Astrocyte (in vitro differentiated cells and primary cell): ENCODE measurements around the gene NUBPL. TPM values are rescaled to one million over a fixed set of nuclear protein-coding genes. Genes with fewer than 3 reads are reported as not detected.

ENCODE experiments used
- DNase-seq: peaks from one replicate; pipeline ENCODE4 v3.0.0-alpha.2; 2010; ENCODE audit warnings: low read depth
- FAIRE-seq: peaks from 2 replicates; lab custom pipeline; 2011; peaks lifted over from hg19 to GRCh38; lab: Jason Lieb, UNC
- H2AFZ ChIP-seq: 2 replicates; pipeline ENCODE4 v1.6.0; 2012; ENCODE audit warnings: low read depth, low read length, inconsistent platforms
- H3K27ac ChIP-seq: 2 replicates; pipeline ENCODE4 v1.5.1; 2011; ENCODE audit warnings: low read depth, low read length, inconsistent platforms
- H3K27me3 ChIP-seq: 2 replicates; pipeline ENCODE4 v1.6.0; 2011; ENCODE audit warnings: low read length, inconsistent platforms; ENCODE audit not compliant: insufficient read depth
- H3K36me3 ChIP-seq: 2 replicates; pipeline ENCODE4 v1.5.1; 2011; ENCODE audit warnings: low read length, inconsistent platforms; ENCODE audit not compliant: insufficient read depth
- H3K4me1 ChIP-seq: 2 replicates; pipeline ENCODE4 v1.5.1; 2011; ENCODE audit warnings: low read length, inconsistent platforms; ENCODE audit not compliant: insufficient read depth
- H3K4me2 ChIP-seq: 2 replicates; pipeline ENCODE4 v1.6.0; 2012; ENCODE audit warnings: low read length, inconsistent platforms
- H3K4me3 ChIP-seq: 2 replicates; pipeline ENCODE4 v1.5.1; 2011; ENCODE audit warnings: low read depth, mild to moderate bottlenecking, low read length, inconsistent platforms; ENCODE audit not compliant: insufficient read depth
- H3K79me2 ChIP-seq: 2 replicates; pipeline ENCODE4 v1.6.0; 2012; ENCODE audit warnings: mild to moderate bottlenecking, low read length, inconsistent platforms; ENCODE audit not compliant: insufficient read depth
- H3K9ac ChIP-seq: 2 replicates; pipeline ENCODE4 v1.6.0; 2012; ENCODE audit warnings: mild to moderate bottlenecking, low read length, inconsistent platforms
- H3K9me3 ChIP-seq: 2 replicates; pipeline ENCODE4 v1.5.1; 2012; ENCODE audit warnings: low read depth, mild to moderate bottlenecking, low read length, inconsistent platforms; ENCODE audit not compliant: insufficient read depth
- H4K20me1 ChIP-seq: 2 replicates; pipeline ENCODE4 v1.6.0; 2012; ENCODE audit warnings: low read length, inconsistent platforms; ENCODE audit not compliant: insufficient read depth
- H3K27ac Mint-ChIP-seq: one replicate; pipeline ENCODE4 v1.8.0; 2021; ENCODE audit warnings: mild to moderate bottlenecking, mixed read lengths; ENCODE audit not compliant: unreplicated experiment
- H3K27me3 Mint-ChIP-seq: one replicate; pipeline ENCODE4 v1.8.0; 2021; ENCODE audit warnings: low read depth, mixed read lengths; ENCODE audit not compliant: unreplicated experiment
- H3K36me3 Mint-ChIP-seq: one replicate; pipeline ENCODE4 v1.8.0; 2021; ENCODE audit warnings: low read depth, mixed read lengths; ENCODE audit not compliant: unreplicated experiment
- H3K4me1 Mint-ChIP-seq: one replicate; pipeline ENCODE4 v1.8.0; 2021; ENCODE audit warnings: low read depth, mixed read lengths; ENCODE audit not compliant: unreplicated experiment
- H3K4me3 Mint-ChIP-seq: one replicate; pipeline ENCODE4 v1.8.0; 2021; ENCODE audit warnings: mild to moderate bottlenecking, moderate library complexity, mixed read lengths; ENCODE audit not compliant: unreplicated experiment
- H3K9me3 Mint-ChIP-seq: one replicate; pipeline ENCODE4 v1.8.0; 2021; ENCODE audit warnings: mild to moderate bottlenecking, mixed read lengths; ENCODE audit not compliant: unreplicated experiment
- EZH2 ChIP-seq: IDR thresholded peaks from 2 replicates; pipeline ENCODE4 v1.6.1; 2012; ENCODE audit warnings: mild to moderate bottlenecking, low read length, inconsistent platforms; ENCODE audit not compliant: insufficient read depth
- total RNA-seq: library from RNA; stranded (reverse); gene quantifications from 2 replicates; pipeline ENCODE4 v1.2.1, GENCODE V29; 2021
- TF ChIP-seq, protein P1 (sequence below): IDR thresholded peaks from 2 replicates; pipeline ENCODE4 v1.5.1; 2011; ENCODE audit warnings: low read depth, mild to moderate bottlenecking, inconsistent platforms, low read length, moderate library complexity; ENCODE audit not compliant: insufficient read depth

The NUBPL gene
- total RNA-seq, 1 donor from 2014 or later = 9.0 TPM

GRCh38 chr14:31716208-31716607 is 155.0 kb downstream of the NUBPL start:
- Histone ChIP-seq H4K20me1 (no peaks in the 10 kb centered on the region), H3K27ac (no peak overlapping the region), H3K36me3 (no peaks in the 10 kb centered on the region), H2AFZ (no peak overlapping the region), H3K9ac (no peak overlapping the region), H3K4me3 (no peak overlapping the region), H3K9me3 (no peaks in the 10 kb centered on the region), H3K79me2 (no peaks in the 10 kb centered on the region), H3K27me3 (no peaks in the 10 kb centered on the region), H3K4me1 (no peaks in the 10 kb centered on the region), H3K4me2 (no peak overlapping the region)
- TF ChIP-seq, protein P1, sequence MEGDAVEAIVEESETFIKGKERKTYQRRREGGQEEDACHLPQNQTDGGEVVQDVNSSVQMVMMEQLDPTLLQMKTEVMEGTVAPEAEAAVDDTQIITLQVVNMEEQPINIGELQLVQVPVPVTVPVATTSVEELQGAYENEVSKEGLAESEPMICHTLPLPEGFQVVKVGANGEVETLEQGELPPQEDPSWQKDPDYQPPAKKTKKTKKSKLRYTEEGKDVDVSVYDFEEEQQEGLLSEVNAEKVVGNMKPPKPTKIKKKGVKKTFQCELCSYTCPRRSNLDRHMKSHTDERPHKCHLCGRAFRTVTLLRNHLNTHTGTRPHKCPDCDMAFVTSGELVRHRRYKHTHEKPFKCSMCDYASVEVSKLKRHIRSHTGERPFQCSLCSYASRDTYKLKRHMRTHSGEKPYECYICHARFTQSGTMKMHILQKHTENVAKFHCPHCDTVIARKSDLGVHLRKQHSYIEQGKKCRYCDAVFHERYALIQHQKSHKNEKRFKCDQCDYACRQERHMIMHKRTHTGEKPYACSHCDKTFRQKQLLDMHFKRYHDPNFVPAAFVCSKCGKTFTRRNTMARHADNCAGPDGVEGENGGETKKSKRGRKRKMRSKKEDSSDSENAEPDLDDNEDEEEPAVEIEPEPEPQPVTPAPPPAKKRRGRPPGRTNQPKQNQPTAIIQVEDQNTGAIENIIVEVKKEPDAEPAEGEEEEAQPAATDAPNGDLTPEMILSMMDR = no peak
- no peak for TF ChIP-seq EZH2
- Mint-ChIP-seq H3K36me3 (peaks cover 14% of the 10 kb centered on the region), H3K4me1 (no peaks in the 10 kb centered on the region), H3K27me3 (no peaks in the 10 kb centered on the region), H3K4me3 (no peak overlapping the region), H3K27ac (no peak overlapping the region), H3K9me3 (no peaks in the 10 kb centered on the region)
- FAIRE-seq (no peak), DNase-seq (no peak)

DNA sequence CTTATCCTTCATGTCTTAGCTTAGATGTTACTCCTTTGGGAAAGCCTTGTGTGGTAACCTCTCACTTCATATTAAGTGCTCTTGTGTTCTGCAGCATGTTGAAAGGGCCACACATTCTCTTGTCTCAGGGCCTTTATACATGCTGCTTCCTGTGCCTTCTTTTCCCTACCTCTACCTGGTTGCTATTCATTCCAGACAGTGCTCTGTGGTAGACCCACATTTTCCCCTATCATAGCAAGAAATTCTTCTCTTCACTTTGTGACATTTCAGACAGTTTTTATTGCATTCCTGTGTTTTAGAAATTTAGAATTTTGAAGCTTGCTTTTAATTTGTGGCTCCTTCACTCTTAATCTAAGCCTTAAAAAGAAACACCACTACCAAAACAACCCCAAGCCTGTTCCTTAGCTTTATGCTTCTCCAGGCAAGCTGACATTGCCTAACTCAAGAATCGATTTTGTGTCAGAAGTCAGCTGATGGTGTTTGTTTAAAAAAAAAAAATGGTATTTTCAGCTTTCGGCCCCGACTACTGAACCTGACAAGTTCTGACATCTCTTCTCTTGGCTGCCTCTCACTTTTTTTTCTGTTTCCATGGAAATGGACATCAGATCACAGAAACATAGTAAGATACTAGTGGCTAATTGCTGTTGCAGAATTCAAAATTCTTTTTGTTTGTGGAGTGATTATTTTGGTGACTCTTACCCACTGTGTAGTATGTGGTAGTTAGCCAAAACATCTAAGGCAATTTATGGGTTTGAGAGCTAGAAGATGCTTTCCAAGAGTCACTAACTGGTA is 156.3 kb downstream of the NUBPL start:
- no peak overlapping the region for H3K9ac ChIP-seq
- no peak overlapping the region for H3K4me3 ChIP-seq
- Mint-ChIP-seq H3K36me3 (peaks cover 6% of the 10 kb centered on the region), H3K27ac (no peak overlapping the region), H3K27me3 (no peaks in the 10 kb centered on the region), H3K4me1 (no peaks in the 10 kb centered on the region), H3K9me3 (peaks cover 2% of the 10 kb centered on the region), H3K4me3 (no peak overlapping the region)
- H3K4me2 ChIP-seq = no peak overlapping the region
- no peaks in the 10 kb centered on the region for H3K4me1 ChIP-seq
- H3K9me3 ChIP-seq = no peaks in the 10 kb centered on the region
- H3K27ac ChIP-seq = no peak overlapping the region
- no peaks in the 10 kb centered on the region for H3K27me3 ChIP-seq
- H3K79me2 ChIP-seq = no peaks in the 10 kb centered on the region
- H2AFZ ChIP-seq = no peak overlapping the region
- no peaks in the 10 kb centered on the region for H3K36me3 ChIP-seq
- TF ChIP-seq, protein P1 = no peak
- no peak for TF ChIP-seq EZH2
- no peak for DNase-seq
- H4K20me1 ChIP-seq = no peaks in the 10 kb centered on the region
- no peak for FAIRE-seq

GRCh38 chr14:31718585-31718984 is 157.4 kb downstream of the NUBPL start:
- Histone ChIP-seq H4K20me1 (no peaks in the 10 kb centered on the region), H3K9me3 (no peaks in the 10 kb centered on the region), H3K79me2 (no peaks in the 10 kb centered on the region), H3K9ac (no peak overlapping the region), H3K36me3 (no peaks in the 10 kb centered on the region), H3K27ac (no peak overlapping the region), H2AFZ (no peak overlapping the region), H3K4me3 (no peak overlapping the region), H3K4me2 (no peak overlapping the region), H3K4me1 (no peaks in the 10 kb centered on the region), H3K27me3 (no peaks in the 10 kb centered on the region)
- H3K4me1 Mint-ChIP-seq = no peaks in the 10 kb centered on the region
- no peak overlapping the region for H3K27ac Mint-ChIP-seq
- TF ChIP-seq, protein P1 = no peak
- TF ChIP-seq EZH2 = no peak
- H3K9me3 Mint-ChIP-seq = peaks cover 3% of the 10 kb centered on the region
- no peak overlapping the region for H3K4me3 Mint-ChIP-seq
- FAIRE-seq (no peak), DNase-seq (no peak)
- no peaks in the 10 kb centered on the region for H3K36me3 Mint-ChIP-seq
- H3K27me3 Mint-ChIP-seq = no peaks in the 10 kb centered on the region
